ENCODE measurements around the gene EEPD1.
"Not testable (repeated sequence)": the region's sequence is repeated elsewhere in the genome, so short reads cannot be mapped to it uniquely, and the experiment has no call there.

EEPD1 gene

DNA sequence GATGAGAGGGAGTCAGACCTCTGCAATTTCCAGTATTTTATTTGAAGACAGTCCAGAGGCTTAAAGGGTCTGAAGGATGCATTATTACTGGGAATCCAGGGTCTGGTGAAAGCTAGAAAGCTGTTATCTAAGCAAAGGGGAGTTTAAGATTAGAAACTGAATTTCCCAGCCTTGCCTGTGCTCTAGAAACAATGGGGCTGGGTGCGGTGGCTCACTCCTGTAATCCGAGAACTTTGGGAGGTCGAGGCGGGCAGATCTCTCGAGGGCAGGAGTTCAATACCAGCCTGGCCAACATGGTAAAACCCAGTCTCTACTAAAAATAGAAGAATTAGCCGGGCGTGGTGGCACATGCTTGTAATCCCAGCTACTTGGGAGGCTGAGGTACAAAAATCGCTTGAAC is 165.1 kb downstream of the EEPD1 start:
- ATAC-seq (no peak), DNase-seq (no peak)

DNA sequence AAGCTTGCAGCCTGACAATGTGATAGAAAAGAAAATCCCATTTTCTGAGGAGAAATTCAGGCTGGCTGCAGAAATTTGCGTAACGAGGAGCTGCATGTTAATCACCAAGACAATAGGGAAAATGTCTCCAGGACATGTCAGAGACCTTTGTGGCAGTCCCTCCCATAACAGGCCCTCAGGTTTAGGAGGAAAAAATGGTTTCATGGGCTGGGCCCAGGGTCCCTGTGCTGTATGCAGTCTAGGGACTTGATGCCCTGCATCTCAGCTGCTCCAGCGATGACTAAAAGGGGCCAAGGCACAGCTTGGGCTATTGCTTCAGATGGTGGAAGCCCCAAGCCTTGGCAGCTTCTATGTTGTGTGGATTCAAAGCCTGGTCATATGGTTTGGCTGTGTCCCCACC is 168.2 kb downstream of the EEPD1 start:
- DNase-seq, ATAC-seq: not testable (repeated sequence)

DNA sequence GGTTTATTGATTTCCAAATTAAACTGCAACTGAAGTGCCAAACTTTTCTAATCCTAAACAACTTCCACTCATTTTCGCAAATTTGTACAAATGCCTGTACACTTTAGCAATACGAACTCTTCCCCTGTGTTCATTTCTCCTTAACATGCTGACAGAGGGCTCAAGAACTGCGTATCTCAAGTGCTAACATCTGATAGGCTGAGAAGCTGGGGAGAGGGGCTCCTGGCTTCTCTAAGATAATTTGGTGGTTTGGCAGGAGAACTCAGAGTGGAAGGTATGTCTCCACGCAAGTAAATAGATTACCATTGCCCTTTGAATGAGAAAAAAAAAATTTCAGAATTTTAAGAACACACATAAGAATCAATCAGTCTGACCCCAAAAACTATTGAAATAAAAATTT is 183.3 kb downstream of the EEPD1 start:
- ATAC-seq (no peak), DNase-seq (no peak)

DNA sequence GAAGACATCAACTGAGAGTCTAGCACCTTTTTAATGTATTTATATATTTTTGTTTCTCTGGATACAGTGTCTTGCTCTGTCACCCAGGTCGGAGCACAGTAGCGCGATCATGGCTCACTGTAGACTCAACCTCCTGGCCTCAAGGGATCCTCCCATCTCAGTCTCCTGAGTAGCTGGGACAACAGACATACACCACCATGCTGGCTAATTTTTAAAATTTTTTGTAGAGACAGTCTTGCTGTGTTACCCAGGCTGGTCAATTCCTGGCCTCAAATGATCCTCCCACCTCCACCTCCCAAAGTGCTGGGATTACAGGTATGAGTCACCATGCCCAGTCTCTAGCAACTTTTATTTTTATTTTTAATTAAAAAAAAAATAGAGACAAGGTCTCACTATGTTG is 185.2 kb downstream of the EEPD1 start:
- DNase-seq (no peak), ATAC-seq (no peak)

DNA sequence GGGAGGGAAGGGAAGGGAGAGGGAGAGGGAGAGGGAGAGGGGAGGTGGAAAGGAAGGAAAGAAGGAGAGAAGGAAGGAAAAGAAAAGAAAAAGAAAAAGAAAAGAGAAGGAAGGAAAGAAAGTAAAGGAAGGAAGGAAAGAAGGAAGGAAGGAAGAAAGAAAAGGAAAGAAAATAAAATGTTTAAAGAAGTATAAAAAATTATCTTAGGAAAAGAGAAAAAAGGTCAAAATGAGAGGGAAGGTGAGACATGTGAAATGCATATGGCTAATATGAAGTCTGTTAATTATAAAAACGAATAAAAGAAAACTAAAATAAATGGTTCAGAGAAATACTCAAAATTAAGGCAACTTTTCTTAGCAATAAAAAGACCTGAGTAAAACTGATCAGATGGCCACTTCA is 190.5 kb downstream of the EEPD1 start:
- DNase-seq (no peak), ATAC-seq (no peak)

DNA sequence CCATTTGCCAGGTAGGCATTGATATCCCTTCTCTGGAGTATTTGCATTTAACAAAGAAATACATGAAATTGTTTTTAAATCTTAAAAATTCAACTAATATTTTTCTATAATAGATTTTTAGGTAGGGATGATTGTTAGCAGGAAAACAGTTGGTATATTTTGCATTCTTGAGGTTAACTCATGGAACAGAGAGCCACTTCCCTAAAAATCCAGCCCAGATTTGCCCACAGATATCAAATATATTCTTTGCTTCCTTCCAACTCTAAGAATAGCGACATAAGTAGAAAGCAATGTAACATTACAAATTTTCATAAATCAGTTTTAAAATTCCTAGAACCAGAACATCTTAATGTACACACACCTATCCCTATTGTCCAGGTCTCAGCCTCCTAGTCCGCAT is 191.6 kb downstream of the EEPD1 start:
- DNase-seq: no peak

DNA sequence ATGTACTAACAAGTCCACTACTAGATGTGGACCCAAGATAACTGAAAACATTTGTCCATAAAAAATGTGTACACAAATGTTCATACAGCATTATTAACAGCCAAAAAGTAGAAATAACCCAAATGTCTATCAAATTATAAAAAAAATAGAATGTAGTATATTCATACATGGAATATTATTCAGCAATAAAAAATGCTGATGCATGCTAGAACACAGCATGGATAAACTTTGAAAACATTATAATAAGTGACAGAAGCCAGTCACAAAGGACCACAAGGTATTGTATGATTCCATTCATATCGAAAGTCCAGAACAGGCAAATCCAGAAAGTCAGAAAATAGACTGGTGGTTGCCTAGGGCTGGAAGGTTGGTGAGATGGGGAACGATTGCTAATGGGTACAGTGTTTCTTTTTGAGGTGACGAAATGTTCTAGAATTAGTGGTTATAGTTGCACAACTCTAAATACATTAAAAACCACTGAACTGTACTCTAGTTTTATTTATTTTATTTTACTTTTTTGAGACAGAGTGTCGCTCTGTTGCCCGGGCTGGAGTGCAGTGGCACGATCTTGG is 193.3 kb downstream of the EEPD1 start:
- ATAC-seq: no peak
- DNase-seq: no peak

More for the DNA sequence above, 191.6 kb downstream of the EEPD1 start:
- no peak for ATAC-seq

DNA sequence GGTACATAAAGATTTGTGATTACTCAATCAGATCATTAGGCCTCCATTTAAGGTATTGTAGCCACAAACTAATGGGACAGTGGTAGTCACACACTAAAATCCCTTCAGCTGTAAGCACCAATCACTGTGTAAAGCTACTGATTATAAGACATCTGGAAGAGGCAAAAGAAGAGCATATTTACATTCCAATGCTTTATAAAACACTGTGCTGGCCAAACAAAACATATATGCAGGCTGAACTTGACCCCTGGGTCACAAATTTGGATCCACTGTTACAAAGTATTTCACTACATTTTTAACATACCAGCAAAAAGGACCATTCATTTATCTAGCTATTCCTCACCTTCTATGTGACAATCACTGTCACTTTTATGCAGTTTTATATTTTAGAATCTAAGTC is 195.2 kb downstream of the EEPD1 start:
- no peak for DNase-seq
- no peak for ATAC-seq

DNA sequence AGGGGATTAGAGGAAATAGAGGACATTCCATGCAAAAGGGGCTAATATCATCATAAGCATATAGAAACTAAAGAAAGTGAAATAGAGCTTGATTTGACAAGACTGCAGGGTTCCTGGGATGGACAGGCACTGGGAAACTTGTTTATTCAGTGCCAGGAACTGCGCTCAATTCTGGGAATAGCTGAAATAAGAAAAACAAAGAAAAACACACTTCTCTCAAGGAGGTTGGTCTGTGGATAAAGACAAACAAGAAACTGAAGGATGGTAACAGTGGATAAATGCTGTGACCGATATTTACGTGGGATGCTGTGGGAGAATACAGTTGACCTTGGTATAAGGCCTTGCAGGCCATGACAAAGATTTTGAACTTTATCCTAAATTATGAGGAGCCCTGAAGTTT is 195.7 kb downstream of the EEPD1 start:
- DNase-seq: no peak
- no peak for ATAC-seq

DNA sequence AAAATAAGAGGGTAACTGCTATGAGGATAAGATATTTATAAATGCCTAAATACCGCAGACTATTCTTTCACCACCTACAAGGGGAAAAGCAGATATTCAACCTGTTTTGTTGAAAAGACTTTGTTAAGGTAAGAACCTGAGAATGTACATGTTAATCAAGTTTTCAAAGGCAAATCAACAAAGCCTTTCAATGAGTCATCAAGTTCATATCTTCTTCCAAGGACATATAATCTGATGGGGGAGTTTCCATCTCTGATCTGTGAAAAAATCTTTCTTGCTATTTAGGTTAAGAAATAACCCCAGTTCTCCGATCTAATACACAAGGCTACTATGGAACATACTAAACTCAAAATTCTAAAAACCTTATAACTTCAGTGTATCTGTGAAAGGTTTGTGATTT is 196.6 kb downstream of the EEPD1 start:
- ATAC-seq: no peak

More for the DNA sequence above, 196.6 kb downstream of the EEPD1 start:
- DNase-seq: no peak

All from stimulated activated naive CD8-positive, alpha-beta T cell treated with anti-CD3 and anti-CD28 coated beads, Interleukin-15, Interleukin-2, amounts not matched to agents 100 U/mL and 50 U/mL, for 24 hours (primary cell).